Activated effector memory CD4-positive, alpha-beta T cell treated with Interleukin-2 at 50 U/mL for 16 hours (primary cell): Measurements from ENCODE around the gene TSPAN9.

Experiments used
- DNase-seq: peaks from one replicate; pipeline ENCODE4 v3.0.0-alpha.2; 2020

TSPAN9 gene

GRCh38 chr12:3145546-3146310 lies 68.5 kb downstream of the TSPAN9 start:
- no peak for DNase-seq

GRCh38 chr12:3147260-3147659 lies 70.1 kb downstream of the TSPAN9 start:
- no peak for DNase-seq

GRCh38 chr12:3148366-3149000 lies 71.3 kb downstream of the TSPAN9 start:
- DNase-seq, result no peak

- no peak for DNase-seq
Observed at GRCh38 chr12:3149515-3150307, 72.5 kb downstream of the TSPAN9 start.

- DNase-seq, result no peak
Observed at GRCh38 chr12:3150308-3150670, 73.1 kb downstream of the TSPAN9 start.

- DNase-seq, result no peak
Observed at GRCh38 chr12:3150931-3151835, 74.0 kb downstream of the TSPAN9 start.

- no peak for DNase-seq
Observed at GRCh38 chr12:3152011-3152511, 74.9 kb downstream of the TSPAN9 start.

GRCh38 chr12:3152892-3153291 lies 75.7 kb downstream of the TSPAN9 start:
- no peak for DNase-seq

- no peak for DNase-seq
Observed at GRCh38 chr12:3154006-3154405, 76.8 kb downstream of the TSPAN9 start.

- DNase-seq, result no peak
Observed at GRCh38 chr12:3155702-3156370, 78.7 kb downstream of the TSPAN9 start.

GRCh38 chr12:3157581-3158323 lies 80.6 kb downstream of the TSPAN9 start:
- no peak for DNase-seq

GRCh38 chr12:3158851-3159465 lies 81.8 kb downstream of the TSPAN9 start:
- DNase-seq, result no peak

GRCh38 chr12:3160081-3160480 lies 82.9 kb downstream of the TSPAN9 start:
- no peak for DNase-seq

GRCh38 chr12:3161861-3162260 lies 84.7 kb downstream of the TSPAN9 start:
- DNase-seq, result no peak

GRCh38 chr12:3164454-3165077 lies 87.4 kb downstream of the TSPAN9 start:
- DNase-seq, result no peak

- DNase-seq, result no peak
Observed at GRCh38 chr12:3165078-3165980, 88.2 kb downstream of the TSPAN9 start.

- DNase-seq, result no peak
Observed at GRCh38 chr12:3167636-3168035, 90.5 kb downstream of the TSPAN9 start.

- DNase-seq, result no peak
Observed at GRCh38 chr12:3168223-3169221, 91.3 kb downstream of the TSPAN9 start.
